Skeletal muscle tissue (tissue), 4 donors: ENCODE measurements around the gene PRPF6. TPM values are rescaled to one million over a fixed set of nuclear protein-coding genes. Genes with fewer than 3 reads are reported as not detected.

Experiments
- H3K27ac ChIP-seq: one replicate; pipeline ENCODE4 v1.7.0; 2013; ENCODE audit warnings: mild to moderate bottlenecking, low read depth, low read length, inconsistent platforms
- H3K27me3 ChIP-seq, 3 donors: one replicate each; pipeline ENCODE4 v1.7.0; 2013; ENCODE audit warnings: low read length in 3 of 3; ENCODE audit not compliant: control insufficient read depth in 3 of 3, insufficient read depth in 3 of 3
- H3K36me3 ChIP-seq, 3 donors: one replicate each; pipeline ENCODE4 v1.7.0; 2013; ENCODE audit warnings: low read length in 3 of 3; ENCODE audit not compliant: control insufficient read depth in 3 of 3, insufficient read depth in 3 of 3
- H3K4me1 ChIP-seq, 3 donors: one replicate each; pipeline ENCODE4 v1.7.0; 2013; ENCODE audit warnings: low read length in 3 of 3, mild to moderate bottlenecking in 3 of 3; ENCODE audit not compliant: control insufficient read depth in 3 of 3, insufficient read depth in 3 of 3
- H3K4me3 ChIP-seq, 3 donors: one replicate each; pipeline ENCODE4 v1.7.0; 2013; ENCODE audit warnings: low read length in 3 of 3
- H3K9ac ChIP-seq, 3 donors: one replicate each; pipeline ENCODE4 v1.7.0; 2013; ENCODE audit warnings: low read length in 3 of 3, mild to moderate bottlenecking in 3 of 3, moderate library complexity in 2 of 3, low read depth in 1 of 3
- H3K9me3 ChIP-seq, 3 donors: one replicate each; pipeline ENCODE4 v1.7.0; 2013; ENCODE audit warnings: low read length in 3 of 3; ENCODE audit not compliant: control insufficient read depth in 3 of 3
- total RNA-seq: library from RNA; depleted of rRNA; stranded (reverse); fragments of >200 nt; gene quantifications from one replicate; pipeline ENCODE4 v1.2.3, GENCODE V29; 2014
- donor health status: Osteomylitis.

The PRPF6 gene
- total RNA-seq, 1 donor from 2014 or later: 55.8 TPM

- Histone ChIP-seq H3K4me3 (peak within 1 kb of the TSS; percentile 43 to 58 (median 48)), H3K4me1 (peaks cover 0 to 14% (median 7%) of the 10 kb centered on the region in 3 donors), H3K9ac (peak within 1 kb of the TSS; percentile 23 to 62 (median 51)), H3K9me3 (no peaks in the 10 kb centered on the region), H3K36me3 (peaks cover 0 to 2% (median 0%) of the 10 kb centered on the region in 3 donors), H3K27ac (peak within 1 kb of the TSS; percentile 70), H3K27me3 (peaks cover 63 to 84% (median 84%) of the 10 kb centered on the region in 3 donors)
Observed at GRCh38 chr20:64049060-64049877, 68.3 kb downstream of the PRPF6 start, which contains the start of gene SOX18. Gene SOX18, minus strand, starts transcription at chr20:64049639. Its CDS starts 123 bp downstream, at chr20:64049516.

- Histone ChIP-seq H3K4me3 (peak overlapping the region; percentile 1 to 58 (median 48)), H3K4me1 (peaks cover 0 to 14% (median 7%) of the 10 kb centered on the region in 3 donors), H3K9me3 (no peaks in the 10 kb centered on the region), H3K27me3 (peaks cover 57 to 78% (median 78%) of the 10 kb centered on the region in 3 donors), H3K36me3 (peaks cover 0 to 2% (median 0%) of the 10 kb centered on the region in 3 donors), H3K27ac (peak overlapping the region; percentile 70), H3K9ac (peak overlapping the region in 2 of 3 donors; percentile 51 to 62)
Observed at GRCh38 chr20:64049878-64050260, 68.9 kb downstream of the PRPF6 start.

- H3K36me3 ChIP-seq: peaks cover 0 to 2% (median 0%) of the 10 kb centered on the region in 3 donors
- peaks cover 0 to 18% (median 11%) of the 10 kb centered on the region in 3 donors for H3K4me1 ChIP-seq
- H3K4me3 ChIP-seq: peak overlapping the region; percentile 1 to 58 (median 48)
- peak overlapping the region; percentile 23 to 62 (median 57) for H3K9ac ChIP-seq
- H3K9me3 ChIP-seq: no peaks in the 10 kb centered on the region
- peaks cover 52 to 76% (median 75%) of the 10 kb centered on the region in 3 donors for H3K27me3 ChIP-seq
- H3K27ac ChIP-seq: peak overlapping the region; percentile 70
Observed at GRCh38 chr20:64050261-64051032, 69.5 kb downstream of the PRPF6 start.

- Histone ChIP-seq H3K27me3 (peaks cover 48 to 75% (median 74%) of the 10 kb centered on the region in 3 donors), H3K36me3 (peaks cover 0 to 2% (median 0%) of the 10 kb centered on the region in 3 donors), H3K9me3 (no peaks in the 10 kb centered on the region), H3K4me3 (no peak overlapping the region), H3K4me1 (peaks cover 0 to 20% (median 12%) of the 10 kb centered on the region in 3 donors), H3K9ac (peak overlapping the region in 2 of 3 donors; percentile 23 to 57), H3K27ac (peak overlapping the region; percentile 70)
Observed at GRCh38 chr20:64051033-64051452, 70.1 kb downstream of the PRPF6 start.

- Histone ChIP-seq H3K4me1 (peaks cover 0 to 20% (median 12%) of the 10 kb centered on the region in 3 donors), H3K9ac (peak overlapping the region in 2 of 3 donors; percentile 25 to 57), H3K36me3 (peaks cover 0 to 2% (median 0%) of the 10 kb centered on the region in 3 donors), H3K27ac (peak overlapping the region; percentile 70), H3K9me3 (no peaks in the 10 kb centered on the region), H3K4me3 (no peak overlapping the region), H3K27me3 (peaks cover 43 to 74% (median 67%) of the 10 kb centered on the region in 3 donors)
Observed at GRCh38 chr20:64051561-64052325, 70.8 kb downstream of the PRPF6 start.

GRCh38 chr20:64052326-64052722 is 71.4 kb downstream of the PRPF6 start:
- H3K4me3 ChIP-seq: no peak overlapping the region
- peak overlapping the region in 1 of 3 donors; percentile 25 for H3K9ac ChIP-seq
- H3K9me3 ChIP-seq: no peaks in the 10 kb centered on the region
- no peaks in the 10 kb centered on the region for H3K36me3 ChIP-seq
- peaks cover 0 to 23% (median 14%) of the 10 kb centered on the region in 3 donors for H3K4me1 ChIP-seq
- H3K27me3 ChIP-seq: peaks cover 40 to 73% (median 67%) of the 10 kb centered on the region in 3 donors
- peak overlapping the region; percentile 70 for H3K27ac ChIP-seq

- Histone ChIP-seq H3K36me3 (no peaks in the 10 kb centered on the region), H3K9ac (peak overlapping the region in 1 of 3 donors; percentile 62), H3K27ac (peak overlapping the region; percentile 70), H3K27me3 (peaks cover 39 to 75% (median 60%) of the 10 kb centered on the region in 3 donors), H3K4me1 (peaks cover 2 to 25% (median 18%) of the 10 kb centered on the region in 3 donors), H3K9me3 (no peaks in the 10 kb centered on the region), H3K4me3 (peak overlapping the region in 2 of 3 donors; percentile 7 to 29)
Observed at GRCh38 chr20:64052987-64053840, 72.3 kb downstream of the PRPF6 start.

GRCh38 chr20:64053841-64054661 is 73.1 kb downstream of the PRPF6 start:
- H3K4me1 ChIP-seq: peaks cover 2 to 26% (median 18%) of the 10 kb centered on the region in 3 donors
- peak overlapping the region; percentile 70 for H3K27ac ChIP-seq
- H3K9me3 ChIP-seq: no peaks in the 10 kb centered on the region
- H3K9ac ChIP-seq: peak overlapping the region in 1 of 3 donors; percentile 62
- no peaks in the 10 kb centered on the region for H3K36me3 ChIP-seq
- peak overlapping the region in 1 of 3 donors; percentile 13 for H3K4me3 ChIP-seq
- H3K27me3 ChIP-seq: peaks cover 36 to 70% (median 60%) of the 10 kb centered on the region in 3 donors
